HEK293 (cell line): Measurements from ENCODE around the gene FKBP10.

Experiments used
- CTCF ChIA-PET: fragments of 350-600 bp; formaldehyde crosslinking; extraction: SDS; loops from one replicate; lab custom pipeline; 2021; ENCODE audit warnings: antibody characterized with exemption; lab: Yijun Ruan, JAX
- POLR2A ChIA-PET: fragments of 300-600 bp; formaldehyde crosslinking; extraction: SDS; loops from one replicate; lab custom pipeline; 2020; ENCODE audit warnings: antibody characterized with exemption, inconsistent platforms; lab: Yijun Ruan, JAX
- H3K27ac ChIP-seq: fragments of 200-500 bp; sonication (Bioruptor generic); 2 replicates; pipeline ENCODE4 v1.5.1; 2014; ENCODE audit warnings: low read depth, low read length, control low read depth, inconsistent platforms; ENCODE audit errors: extremely low read depth
- H3K36me3 ChIP-seq, 2 experiments: fragments of 200-500 bp in 1 of 2; sonication (Bioruptor generic) in 1 of 2; 1 replicate in 1 of 2; 2 replicates in 1 of 2; pipeline ENCODE4 v1.5.1; 2014 to 2017; ENCODE audit warnings: inconsistent platforms in 2 of 2, low read length in 2 of 2; ENCODE audit not compliant: control insufficient read depth in 2 of 2, insufficient read depth in 1 of 2
- H3K4me1 ChIP-seq: fragments of 200-500 bp; sonication (Bioruptor generic); 2 replicates; pipeline ENCODE4 v1.5.1; 2014; ENCODE audit warnings: mild to moderate bottlenecking, low read length, inconsistent platforms; ENCODE audit not compliant: control insufficient read depth, insufficient read depth
- H3K4me3 ChIP-seq: 2 replicates; pipeline ENCODE4 v1.5.1; 2011; ENCODE audit warnings: low read depth, mild to moderate bottlenecking, control low read depth, low read length, moderate library complexity
- H3K9me3 ChIP-seq: fragments of 200-500 bp; sonication (Bioruptor generic); 2 replicates; pipeline ENCODE4 v1.5.1; 2014; ENCODE audit warnings: low read depth, low read length, inconsistent platforms; ENCODE audit not compliant: control insufficient read depth, insufficient read depth
- EGR2 ChIP-seq: fragments of 450-650 bp; formaldehyde crosslinking; IDR thresholded peaks from 2 replicates; pipeline ENCODE4 v1.5.1; 2016; ENCODE audit warnings: low read depth, missing biosample characterization, missing genetic modification characterization
- GFI1B ChIP-seq: fragments of 450-650 bp; formaldehyde crosslinking; IDR thresholded peaks from 2 replicates; pipeline ENCODE4 v1.5.1; 2016; ENCODE audit warnings: missing biosample characterization, missing genetic modification characterization
- IKZF3 ChIP-seq: fragments of 450-650 bp; IDR thresholded peaks from 2 replicates; pipeline ENCODE4 v1.5.0; 2018; ENCODE audit warnings: missing biosample characterization, mild to moderate bottlenecking, missing genetic modification characterization, moderate library complexity
- KLF7 ChIP-seq: fragments of 450-650 bp; formaldehyde crosslinking; IDR thresholded peaks from 2 replicates; pipeline ENCODE4 v1.5.1; 2016; ENCODE audit warnings: missing biosample characterization, missing genetic modification characterization, borderline replicate concordance
- REST ChIP-seq: fragments of 450-650 bp; formaldehyde crosslinking; IDR thresholded peaks from 2 replicates; pipeline ENCODE4 v1.5.1; 2016; ENCODE audit warnings: missing biosample characterization, missing genetic modification characterization
- SP7 ChIP-seq: fragments of 450-650 bp; formaldehyde crosslinking; IDR thresholded peaks from 2 replicates; pipeline ENCODE4 v1.5.1; 2016; ENCODE audit warnings: missing biosample characterization, missing genetic modification characterization
- TRIM28 ChIP-seq: IDR thresholded peaks from 2 replicates; pipeline ENCODE4 v1.6.1; 2011; ENCODE audit warnings: low read length, control low read depth, borderline replicate concordance
- TSHZ1 ChIP-seq: fragments of 450-650 bp; formaldehyde crosslinking; IDR thresholded peaks from 2 replicates; pipeline ENCODE4 v1.5.1; 2016; ENCODE audit warnings: missing biosample characterization, missing genetic modification characterization, borderline replicate concordance
- ZFHX2 ChIP-seq: fragments of 450-650 bp; formaldehyde crosslinking; conservative IDR thresholded peaks from 2 replicates; pipeline ENCODE4 v1.5.1; 2016; ENCODE audit warnings: missing biosample characterization, missing genetic modification characterization
- ZFP41 ChIP-seq: fragments of 450-650 bp; formaldehyde crosslinking; IDR thresholded peaks from 2 replicates; pipeline ENCODE4 v1.5.1; 2016; ENCODE audit warnings: missing biosample characterization, missing genetic modification characterization, borderline replicate concordance
- ZNF121 ChIP-seq: fragments of 450-650 bp; formaldehyde crosslinking; IDR thresholded peaks from 2 replicates; pipeline ENCODE4 v1.5.1; 2016; ENCODE audit warnings: missing biosample characterization, missing genetic modification characterization
- ZNF140 ChIP-seq: fragments of 450-650 bp; formaldehyde crosslinking; IDR thresholded peaks from 2 replicates; pipeline ENCODE4 v1.5.1; 2016; ENCODE audit warnings: missing biosample characterization, missing genetic modification characterization
- ZNF184 ChIP-seq: fragments of 450-650 bp; IDR thresholded peaks from 2 replicates; pipeline ENCODE4 v1.5.1; 2018; ENCODE audit warnings: missing biosample characterization, mild to moderate bottlenecking, missing genetic modification characterization
- ZNF266 ChIP-seq: fragments of 450-650 bp; formaldehyde crosslinking; IDR thresholded peaks from 2 replicates; pipeline ENCODE4 v1.5.1; 2016; ENCODE audit warnings: missing biosample characterization, missing genetic modification characterization, low read depth
- ZNF280C ChIP-seq: fragments of 450-650 bp; formaldehyde crosslinking; IDR thresholded peaks from 2 replicates; pipeline ENCODE4 v1.5.1; 2016; ENCODE audit warnings: missing biosample characterization, missing genetic modification characterization
- ZNF335 ChIP-seq: fragments of 450-650 bp; formaldehyde crosslinking; conservative IDR thresholded peaks from 2 replicates; pipeline ENCODE4 v1.5.1; 2016; ENCODE audit warnings: missing biosample characterization, missing genetic modification characterization
- ZNF341 ChIP-seq: fragments of 450-650 bp; formaldehyde crosslinking; IDR thresholded peaks from 2 replicates; pipeline ENCODE4; 2016; ENCODE audit warnings: low read depth, missing biosample characterization, missing genetic modification characterization
- ZNF350 ChIP-seq: fragments of 450-650 bp; formaldehyde crosslinking; IDR thresholded peaks from 2 replicates; pipeline ENCODE4 v1.5.0; 2017; ENCODE audit warnings: missing biosample characterization, mild to moderate bottlenecking, missing genetic modification characterization
- ZNF366 ChIP-seq: fragments of 450-650 bp; formaldehyde crosslinking; conservative IDR thresholded peaks from 2 replicates; pipeline ENCODE4 v1.5.1; 2016; ENCODE audit warnings: missing biosample characterization, missing genetic modification characterization
- ZNF394 ChIP-seq: fragments of 450-650 bp; formaldehyde crosslinking; IDR thresholded peaks from 2 replicates; pipeline ENCODE4 v1.5.1; 2016; ENCODE audit warnings: missing biosample characterization, missing genetic modification characterization, mild to moderate bottlenecking, moderate library complexity, borderline replicate concordance
- ZNF433 ChIP-seq: fragments of 450-650 bp; formaldehyde crosslinking; IDR thresholded peaks from 2 replicates; pipeline ENCODE4 v1.5.1; 2016; ENCODE audit warnings: missing biosample characterization, missing genetic modification characterization, low read depth
- ZNF600 ChIP-seq: fragments of 450-650 bp; formaldehyde crosslinking; IDR thresholded peaks from 2 replicates; pipeline ENCODE4 v1.5.1; 2016; ENCODE audit warnings: missing biosample characterization, missing genetic modification characterization
- ZNF660 ChIP-seq: fragments of 450-650 bp; IDR thresholded peaks from 2 replicates; pipeline ENCODE4 v1.5.1; 2018; ENCODE audit warnings: missing biosample characterization, mild to moderate bottlenecking, missing genetic modification characterization
- ZNF677 ChIP-seq: fragments of 450-650 bp; IDR thresholded peaks from 2 replicates; pipeline ENCODE4 v1.5.0; 2018; ENCODE audit warnings: missing biosample characterization, mild to moderate bottlenecking, missing genetic modification characterization, moderate library complexity
- ZNF830 ChIP-seq: fragments of 450-650 bp; IDR thresholded peaks from 2 replicates; pipeline ENCODE4 v1.5.0; 2018; ENCODE audit warnings: missing biosample characterization, missing genetic modification characterization, low read depth, mild to moderate bottlenecking, moderate library complexity
- ZSCAN18 ChIP-seq: fragments of 450-650 bp; formaldehyde crosslinking; IDR thresholded peaks from 2 replicates; pipeline ENCODE4 v1.5.1; 2016; ENCODE audit warnings: missing biosample characterization, missing genetic modification characterization
- ZXDB ChIP-seq: fragments of 450-650 bp; formaldehyde crosslinking; IDR thresholded peaks from 2 replicates; pipeline ENCODE4 v1.5.1; 2016; ENCODE audit warnings: missing biosample characterization, missing genetic modification characterization

Gene FKBP10

GRCh38 chr17:41863074-41863848 lies 50.5 kb downstream of the FKBP10 start:
- no peak overlapping the region for H3K27ac ChIP-seq
- ChIA-PET POLR2A (interaction anchor here (0.6 to 2.5 kb wide), 11 partner anchors 8 to 174 kb away, joined by 3 to 25 read pairs (median 5); partner anchors contain the start of genes FKBP10, HAP1, JUP and P3H4), CTCF (interaction anchor here (1.5 to 1.6 kb wide), 3 partner anchors 12 to 52 kb away, joined by 3 to 4 read pairs (median 4); no protein-coding TSS in a partner anchor)
- H3K9me3 ChIP-seq = no peaks in the 10 kb centered on the region
- H3K4me3 ChIP-seq = peak overlapping the region; percentile 96
- peaks cover 15 to 17% of the 10 kb centered on the region in 2 experiments for H3K36me3 ChIP-seq
- H3K4me1 ChIP-seq = peaks cover 21% of the 10 kb centered on the region
- TF ChIP-seq ZNF280C = no peak
- no peak for TF ChIP-seq ZSCAN18 (tag by site-specific recombination)
- TF ChIP-seq ZNF266 = no peak
- TF ChIP-seq ZXDB (tag by site-specific recombination) = no peak
- no peak for TF ChIP-seq ZNF350
- TF ChIP-seq ZNF121 (tag by site-specific recombination) = 0 out of 2 replicates have a peak, but pooled peaks have one; percentile 26
- peak; percentile 44; the same call in 1 of the 2 replicates for TF ChIP-seq ZNF366 (tag by site-specific recombination)
- TF ChIP-seq ZFHX2 = peak; percentile 65; the same call in 1 of the 2 replicates
- TF ChIP-seq ZNF433 (tag by site-specific recombination) = no peak
- TF ChIP-seq ZNF830 (tag by site-specific recombination) = no peak
- TF ChIP-seq IKZF3 (tag by site-specific recombination) = 0 out of 2 replicates have a peak, but pooled peaks have one; percentile 8
- no peak for TF ChIP-seq REST (tag by site-specific recombination)
- peak; percentile 66 for TF ChIP-seq EGR2 (tag by site-specific recombination)
- 0 out of 2 replicates have a peak, but pooled peaks have one; percentile 4 for TF ChIP-seq TSHZ1
- no peak for TF ChIP-seq TRIM28
- TF ChIP-seq ZFP41 (tag by site-specific recombination) = no peak
- 0 out of 2 replicates have a peak, but pooled peaks have one; percentile 43 for TF ChIP-seq GFI1B (tag by site-specific recombination)
- TF ChIP-seq ZNF600 (tag by site-specific recombination) = peak; percentile 33; the same call in 1 of the 2 replicates
- no peak for TF ChIP-seq ZNF677
- TF ChIP-seq ZNF335 (tag by site-specific recombination) = no peak
- TF ChIP-seq ZNF341 (tag by site-specific recombination) = peak; percentile 74
- no peak for TF ChIP-seq KLF7 (tag by site-specific recombination)
- no peak for TF ChIP-seq ZNF140 (tag by site-specific recombination)
- TF ChIP-seq SP7 (tag by site-specific recombination) = 0 out of 2 replicates have a peak, but pooled peaks have one; percentile 34
- TF ChIP-seq ZNF394 = no peak
- no peak for TF ChIP-seq ZNF660 (tag by site-specific recombination)
- TF ChIP-seq ZNF184 (tag by site-specific recombination) = no peak
